Measurements from ENCODE around the gene HOXA1. TPM values are rescaled to one million over a fixed set of nuclear protein-coding genes. Genes with fewer than 3 reads are reported as not detected.
"Not testable (repeated sequence)": the region's sequence is repeated elsewhere in the genome, so short reads cannot be mapped to it uniquely, and the experiment has no call there.

HOXA1 gene
- polyA plus RNA-seq, 3 donors = 2.5 to 3.4 (median 2.7) TPM

- DNase-seq (ENCODE audit: extremely low read depth in 1 of 11, low read depth in 9 of 11, low spot score in 4 of 11) = no peak
These were observed 16.4 kb downstream of the HOXA1 start for GRCh38 chr7:27079234-27079975.

DNA sequence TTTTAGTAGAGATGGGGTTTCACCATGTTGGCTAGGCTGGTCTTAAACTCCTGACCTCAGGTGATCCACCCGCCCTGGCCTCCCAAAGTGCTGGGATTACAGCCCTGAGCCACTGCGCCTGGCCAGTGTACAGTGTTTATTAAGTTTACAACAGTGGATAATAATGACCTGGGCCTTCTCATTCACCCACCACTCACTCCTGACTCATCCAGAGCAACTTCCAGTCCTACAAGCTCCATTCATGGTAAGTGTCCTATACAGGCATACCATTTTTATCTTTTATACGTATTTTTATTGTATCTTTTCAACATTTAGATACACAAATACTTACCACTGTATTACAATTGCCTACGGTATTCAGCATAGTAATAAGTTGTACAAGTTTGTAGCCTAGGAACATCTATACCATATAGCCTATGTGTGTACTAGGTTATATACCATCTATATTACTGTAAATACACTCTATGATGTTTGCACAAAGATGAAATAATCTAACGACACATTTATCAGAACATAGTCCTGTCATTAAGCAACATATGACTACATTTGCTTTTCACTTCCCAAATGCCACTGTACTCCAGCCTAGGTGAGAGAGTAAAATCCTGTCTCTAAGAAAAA, 17.1 kb downstream of the HOXA1 start:
- DNase-seq (ENCODE audit: extremely low read depth in 1 of 11, low read depth in 9 of 11, low spot score in 4 of 11) = no peak

DNA sequence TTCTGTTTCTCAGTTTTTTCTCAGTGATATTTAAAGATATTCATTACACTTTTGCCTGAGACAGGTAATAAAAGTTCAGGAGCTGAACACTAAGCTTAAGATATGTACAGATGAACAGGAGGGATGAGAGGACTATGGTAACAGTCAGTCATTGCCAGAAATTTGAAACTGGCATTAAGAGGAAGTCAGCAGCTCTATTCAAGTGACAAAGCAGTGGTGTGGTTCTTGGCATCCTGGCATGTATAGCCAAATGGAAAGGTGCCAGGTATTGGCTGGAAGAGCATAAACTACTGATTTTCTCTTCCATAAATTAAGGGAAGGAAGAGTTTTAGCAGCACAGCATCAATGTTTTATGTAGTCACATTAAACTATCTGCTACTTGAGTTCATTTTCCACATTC, 22.7 kb downstream of the HOXA1 start:
- DNase-seq (ENCODE audit: extremely low read depth in 1 of 11, low read depth in 9 of 11, low spot score in 4 of 11) = no peak

- no peak for DNase-seq (ENCODE audit: extremely low read depth in 1 of 11, low read depth in 9 of 11, low spot score in 4 of 11)
These were observed 24.0 kb downstream of the HOXA1 start for GRCh38 chr7:27071622-27072390.

DNA sequence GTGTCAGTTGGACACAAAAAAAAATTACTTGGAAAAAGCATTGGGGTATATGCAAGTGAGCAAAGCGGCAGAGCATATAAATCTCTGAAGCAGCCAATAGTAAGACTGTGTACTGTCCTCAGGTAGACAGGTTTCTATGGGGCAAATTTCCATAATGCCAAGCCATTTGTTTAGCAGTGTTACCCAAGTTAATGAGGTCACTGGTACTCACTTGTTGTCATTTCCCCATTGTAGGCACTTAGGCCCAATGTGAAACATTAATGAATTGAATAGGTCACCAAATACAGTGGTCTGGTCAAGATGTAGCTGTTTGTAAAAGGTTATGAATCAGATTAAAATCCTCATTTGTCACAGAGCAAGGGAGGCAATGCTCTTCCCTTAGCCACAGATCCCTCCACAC, 27.5 kb downstream of the HOXA1 start:
- no peak for DNase-seq (ENCODE audit: extremely low read depth in 1 of 11, low read depth in 9 of 11, low spot score in 4 of 11)

DNA sequence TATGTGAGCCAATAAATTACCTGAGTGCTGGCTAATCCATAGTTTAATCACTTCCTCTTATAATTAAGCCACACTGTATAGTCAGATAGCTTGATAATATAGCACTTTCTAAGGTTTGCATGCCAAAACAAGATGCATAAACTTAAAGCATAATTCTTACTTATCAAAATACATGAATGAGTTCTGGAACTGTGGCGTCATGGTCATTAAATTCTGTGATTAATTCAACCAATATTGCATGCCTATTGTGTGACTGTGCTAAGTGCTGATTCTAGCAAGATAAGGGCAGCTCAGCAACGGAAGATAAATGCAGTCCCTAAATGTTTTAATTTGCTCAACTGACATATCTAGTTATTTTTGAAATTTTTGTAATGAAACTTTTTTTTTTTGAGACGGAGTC, 29.7 kb downstream of the HOXA1 start:
- no peak for DNase-seq (ENCODE audit: extremely low read depth in 1 of 11, low read depth in 9 of 11, low spot score in 4 of 11)

- no peak for DNase-seq (ENCODE audit: extremely low read depth in 1 of 11, low read depth in 9 of 11, low spot score in 4 of 11)
These were observed 30.1 kb downstream of the HOXA1 start for GRCh38 chr7:27065709-27066108.

DNA sequence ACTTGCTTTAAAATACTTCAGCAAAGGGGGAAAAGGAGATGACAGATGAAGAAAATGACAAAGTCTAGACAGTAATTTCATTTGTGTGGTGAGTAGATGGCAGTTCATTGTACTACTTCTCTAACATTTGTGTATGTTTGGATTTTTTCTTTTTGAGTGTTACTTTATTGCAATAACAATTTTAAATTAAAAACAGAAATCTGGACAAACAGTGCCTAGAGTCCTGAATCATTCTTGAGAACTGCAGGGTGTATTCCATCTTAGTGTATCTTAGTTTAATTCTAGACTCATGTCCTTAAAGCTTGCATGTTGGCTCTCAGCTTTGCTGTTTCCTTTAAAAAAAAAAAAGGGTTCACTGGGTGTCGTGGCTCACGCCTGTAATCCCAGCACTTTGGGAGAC, 31.1 kb downstream of the HOXA1 start:
- no peak for DNase-seq (ENCODE audit: extremely low read depth in 1 of 11, low read depth in 9 of 11, low spot score in 4 of 11)

DNA sequence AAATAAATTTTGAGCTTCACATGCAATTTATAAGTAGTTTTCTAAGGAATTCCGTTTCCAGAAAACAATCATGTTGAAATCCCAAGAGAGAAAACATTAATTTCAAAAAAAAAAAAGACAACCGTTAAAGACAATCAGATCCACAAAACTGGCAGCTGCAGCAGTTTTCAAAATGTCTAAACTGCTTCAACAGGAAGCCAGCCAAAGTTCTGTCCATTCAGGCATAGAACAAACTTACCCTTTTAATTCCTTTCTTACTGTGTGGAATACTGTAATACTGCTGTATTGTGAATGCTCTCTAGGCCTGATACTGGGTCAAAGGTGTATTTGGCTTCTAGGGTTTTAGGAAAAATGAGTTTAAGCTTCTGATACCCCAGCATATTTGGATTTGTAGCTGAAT, 31.6 kb downstream of the HOXA1 start:
- DNase-seq (ENCODE audit: extremely low read depth in 1 of 11, low read depth in 9 of 11, low spot score in 4 of 11) = peak in 1 of 11 donors; percentile 42

DNA sequence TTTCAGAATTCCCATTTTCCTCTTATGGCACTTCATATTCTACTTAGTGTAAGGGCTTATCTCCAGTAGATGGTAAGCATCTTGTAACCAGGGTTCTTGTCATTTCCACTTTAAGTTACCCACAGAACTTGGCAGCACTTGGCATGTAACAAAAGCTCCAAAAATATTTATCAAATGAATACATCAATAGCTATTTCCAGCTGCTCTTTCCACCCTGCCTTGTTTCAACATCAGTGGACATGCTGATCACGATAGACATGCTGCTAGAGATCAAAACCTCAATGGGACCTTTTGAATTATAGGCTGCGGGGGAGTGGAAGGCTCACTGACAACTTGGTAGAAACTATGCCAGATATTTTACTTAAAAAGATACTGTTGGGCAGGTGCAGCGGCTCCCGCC, 32.9 kb downstream of the HOXA1 start:
- DNase-seq (ENCODE audit: extremely low read depth in 1 of 11, low read depth in 9 of 11, low spot score in 4 of 11) = no peak

DNA sequence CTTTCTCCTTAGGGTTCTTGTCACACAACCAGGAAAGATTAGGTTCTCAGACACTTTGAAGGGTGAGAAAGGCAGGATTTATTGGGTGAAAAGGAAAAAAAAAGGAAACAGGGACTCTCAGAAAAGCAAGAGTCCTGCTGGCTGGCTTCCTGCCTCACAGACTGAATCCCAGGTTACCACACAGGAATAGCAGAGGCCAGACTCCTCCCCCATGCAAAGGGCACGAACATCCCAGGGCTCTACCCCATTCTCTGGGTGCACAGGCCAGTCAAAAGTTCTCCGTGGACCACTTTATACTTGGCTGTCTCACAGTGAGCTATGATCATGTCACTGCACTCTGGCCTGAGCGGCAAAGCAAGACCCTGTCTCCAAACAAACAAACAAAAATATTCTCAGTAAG, 42.6 kb downstream of the HOXA1 start:
- DNase-seq (ENCODE audit: extremely low read depth in 1 of 11, low read depth in 9 of 11, low spot score in 4 of 11) = no peak

DNA sequence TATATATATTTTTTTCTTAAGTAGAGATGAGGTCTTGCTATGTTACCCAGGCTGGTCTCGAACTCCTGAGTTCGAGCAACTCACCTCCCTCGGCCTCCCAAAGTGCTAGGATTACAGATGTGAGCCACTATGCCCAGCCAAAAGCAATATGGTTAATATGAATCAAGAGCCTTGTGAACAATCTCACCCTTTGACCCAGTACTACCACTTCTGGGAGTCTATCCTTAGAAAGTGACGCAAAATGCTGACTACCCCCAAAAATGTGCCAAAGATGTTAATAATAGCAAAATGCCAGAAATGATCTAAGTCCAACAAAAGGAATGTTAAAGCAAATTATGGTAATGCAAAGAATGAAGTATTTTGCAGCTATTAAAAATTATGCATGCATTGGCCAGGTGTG, 44.3 kb downstream of the HOXA1 start:
- DNase-seq (ENCODE audit: extremely low read depth in 1 of 11, low read depth in 9 of 11, low spot score in 4 of 11) = no peak

GRCh38 chr7:27048438-27048837, 47.4 kb downstream of the HOXA1 start:
- no peak for DNase-seq (ENCODE audit: extremely low read depth in 1 of 11, low read depth in 9 of 11, low spot score in 4 of 11)

DNA sequence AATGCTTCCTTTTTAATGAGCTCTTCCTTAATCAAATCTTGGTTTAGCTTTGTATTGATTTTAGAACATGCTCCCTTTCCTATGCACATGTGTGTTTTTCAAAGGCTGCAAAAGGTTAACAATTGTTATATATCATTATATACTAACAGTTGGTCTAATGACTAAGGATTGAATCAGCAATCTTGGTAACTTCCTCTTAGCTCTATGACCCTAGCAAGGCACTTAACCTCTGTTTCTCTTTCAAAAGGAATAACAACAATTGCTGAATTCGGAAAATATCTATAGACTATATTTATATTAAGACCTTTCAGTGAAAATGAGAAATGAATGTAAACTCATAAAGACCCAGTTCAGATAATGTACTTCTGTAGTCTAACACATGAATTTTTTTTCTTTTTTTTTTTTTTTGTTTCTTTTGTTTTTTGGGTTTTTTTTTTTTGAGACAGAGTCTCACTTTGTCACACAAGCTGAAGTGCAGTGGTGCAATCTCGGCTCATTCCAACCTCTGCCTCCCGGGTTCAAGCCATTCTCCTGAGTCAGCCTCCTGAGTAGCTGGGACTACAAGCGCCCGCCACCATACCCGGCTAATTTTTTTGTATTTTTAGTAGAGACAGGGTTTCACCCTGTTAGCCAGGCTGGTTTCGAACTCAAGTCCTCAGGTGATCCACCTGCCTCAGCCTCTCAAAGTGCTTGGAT, 48.8 kb downstream of the HOXA1 start:
- no peak for DNase-seq (ENCODE audit: extremely low read depth in 1 of 11, low read depth in 9 of 11, low spot score in 4 of 11)

- DNase-seq (ENCODE audit: extremely low read depth in 1 of 11, low read depth in 9 of 11, low spot score in 4 of 11) = not testable (repeated sequence)
These were observed 49.8 kb downstream of the HOXA1 start for GRCh38 chr7:27045972-27046371.

GRCh38 chr7:27045066-27045465, 50.7 kb downstream of the HOXA1 start:
- not testable (repeated sequence) for DNase-seq (ENCODE audit: extremely low read depth in 1 of 11, low read depth in 9 of 11, low spot score in 4 of 11)

Data from renal cortex interstitium (tissue), 11 donors.